IMR-90 (cell line): Measurements from ENCODE around the gene F5.

Experiments
- CEBPB ChIP-seq: IDR thresholded peaks from 2 replicates; pipeline ENCODE4 v1.6.1; 2012; ENCODE audit warnings: low read depth, low read length, improper control_type of control experiment
- CHD1 ChIP-seq: IDR thresholded peaks from 2 replicates; pipeline ENCODE4 v1.6.1; 2012; ENCODE audit warnings: low read depth, low read length, improper control_type of control experiment
- CTCF ChIP-seq: conservative IDR thresholded peaks from 2 replicates; pipeline ENCODE4 v1.5.1; 2012; ENCODE audit warnings: mild to moderate bottlenecking, low read depth, low read length, improper control_type of control experiment
- ELK1 ChIP-seq: fragments of 150-350 bp; IDR thresholded peaks from 2 replicates; pipeline ENCODE4 v1.6.1; 2016; ENCODE audit warnings: low read depth, mild to moderate bottlenecking, low read length, moderate library complexity, borderline replicate concordance
- FOS ChIP-seq: fragments of 150-350 bp; IDR thresholded peaks from 2 replicates; pipeline ENCODE4 v1.6.1; 2016; ENCODE audit warnings: low read depth, low read length
- MAFK ChIP-seq: IDR thresholded peaks from 2 replicates; pipeline ENCODE4 v1.6.1; 2012; ENCODE audit warnings: low read depth, low read length, improper control_type of control experiment
- MAZ ChIP-seq: IDR thresholded peaks from 2 replicates; pipeline ENCODE4 v1.6.1; 2012; ENCODE audit warnings: low read depth, mild to moderate bottlenecking, low read length, improper control_type of control experiment, moderate library complexity, borderline replicate concordance
- MXI1 ChIP-seq: IDR thresholded peaks from 2 replicates; pipeline ENCODE4 v1.6.1; 2012; ENCODE audit warnings: low read depth, mild to moderate bottlenecking, low read length, moderate library complexity, borderline replicate concordance
- POLR2A ChIP-seq: IDR thresholded peaks from 2 replicates; pipeline ENCODE4 v1.6.1; 2012; ENCODE audit warnings: mild to moderate bottlenecking, low read depth, low read length
- RAD21 ChIP-seq: IDR thresholded peaks from 2 replicates; pipeline ENCODE4 v1.6.1; 2012; ENCODE audit warnings: low read length, improper control_type of control experiment
- RFX5 ChIP-seq: IDR thresholded peaks from 2 replicates; pipeline ENCODE4 v1.8.0; 2012; ENCODE audit warnings: low read depth, mild to moderate bottlenecking, low read length, moderate library complexity
- SMC3 ChIP-seq: fragments of 150-350 bp; IDR thresholded peaks from 2 replicates; pipeline ENCODE4 v1.6.1; 2016; ENCODE audit warnings: low read depth, mild to moderate bottlenecking, antibody characterized with exemption, low read length, moderate library complexity
- USF2 ChIP-seq: fragments of 150-350 bp; IDR thresholded peaks from 2 replicates; pipeline ENCODE4 v1.6.1; 2017; ENCODE audit warnings: mild to moderate bottlenecking, antibody characterized with exemption, low read length, low read depth

- TF ChIP-seq CTCF, result no peak
- TF ChIP-seq POLR2A, result no peak
- TF ChIP-seq MXI1, result no peak
- TF ChIP-seq USF2, result no peak
- TF ChIP-seq SMC3, result no peak
- no peak for TF ChIP-seq RAD21
- TF ChIP-seq MAFK, result no peak
- no peak for TF ChIP-seq CHD1
- TF ChIP-seq RFX5, result no peak
- TF ChIP-seq FOS, result no peak
- TF ChIP-seq CEBPB, result no peak
- TF ChIP-seq ELK1, result no peak
- TF ChIP-seq MAZ, result no peak
Observed at GRCh38 chr1:169526120-169526832, 60.0 kb downstream of the F5 start.
